NCI-H526 treated with DMSO at 0.1 percent for 48 hours (cell line): Measurements from ENCODE around the gene CDK9.
"Not testable (repeated sequence)": the region's sequence is repeated elsewhere in the genome, so short reads cannot be mapped to it uniquely, and the experiment has no call there.

Experiments
- DNase-seq: peaks from one replicate; lab custom pipeline; 2025; lab: John Stamatoyannopoulos, UW

Gene CDK9

GRCh38 chr9:127826253-127826913 lies 40.5 kb downstream of the CDK9 start:
- no peak for DNase-seq

GRCh38 chr9:127828262-127829031 lies 42.6 kb downstream of the CDK9 start:
- no peak for DNase-seq

- no peak for DNase-seq
These were observed 43.5 kb downstream of the CDK9 start for GRCh38 chr9:127829205-127829906.

- no peak for DNase-seq
These were observed 46.4 kb downstream of the CDK9 start for GRCh38 chr9:127832248-127832647.

GRCh38 chr9:127833555-127833954 lies 47.7 kb downstream of the CDK9 start:
- no peak for DNase-seq

- DNase-seq = no peak
These were observed 50.2 kb downstream of the CDK9 start for GRCh38 chr9:127835991-127836516.

GRCh38 chr9:127836561-127836960 lies 50.7 kb downstream of the CDK9 start:
- DNase-seq = not testable (repeated sequence)

GRCh38 chr9:127837346-127837745 lies 51.5 kb downstream of the CDK9 start:
- no peak for DNase-seq

- no peak for DNase-seq
These were observed 52.7 kb downstream of the CDK9 start for GRCh38 chr9:127838375-127839078.
